HG03460 (cell line): ENCODE measurements around the gene CHRNB4.
"Not testable (repeated sequence)": the region's sequence is repeated elsewhere in the genome, so short reads cannot be mapped to it uniquely, and the experiment has no call there.

Source experiments
- ATAC-seq: cut with Tn5 transposase; IDR thresholded peaks from one replicate; pipeline ENCODE4 v1.9.1; 2021; ENCODE audit not compliant: unreplicated experiment

Gene CHRNB4

GRCh38 chr15:78641102-78641748 is at the start of gene CHRNB4:
Gene CHRNB4, minus strand, starts transcription at chr15:78641210. Its CDS starts 77 bp downstream, at chr15:78641133.
- no peak for ATAC-seq

- no peak for ATAC-seq
Measured at GRCh38 chr15:78689626-78690025, 48.6 kb upstream of the CHRNB4 start.

- no peak for ATAC-seq
Measured at GRCh38 chr15:78685925-78686324, 44.9 kb upstream of the CHRNB4 start.

- ATAC-seq, result no peak
Measured at GRCh38 chr15:78685159-78685921, 44.3 kb upstream of the CHRNB4 start.

- ATAC-seq, result no peak
Measured at GRCh38 chr15:78684657-78685056, 43.6 kb upstream of the CHRNB4 start.

- not testable (repeated sequence) for ATAC-seq
Measured at GRCh38 chr15:78683599-78683998, 42.6 kb upstream of the CHRNB4 start.

GRCh38 chr15:78682693-78683410 is 41.8 kb upstream of the CHRNB4 start:
- ATAC-seq, result no peak

- ATAC-seq, result no peak
Measured at GRCh38 chr15:78682004-78682651, 41.1 kb upstream of the CHRNB4 start.

- ATAC-seq, result no peak
Measured at GRCh38 chr15:78681281-78682003, 40.4 kb upstream of the CHRNB4 start.

- ATAC-seq, result no peak
Measured at GRCh38 chr15:78680431-78681075, 39.5 kb upstream of the CHRNB4 start.

GRCh38 chr15:78679089-78679511 is 38.1 kb upstream of the CHRNB4 start:
- ATAC-seq, result no peak

- no peak for ATAC-seq
Measured at GRCh38 chr15:78676424-78677110, 35.6 kb upstream of the CHRNB4 start.

- no peak for ATAC-seq
Measured at GRCh38 chr15:78675617-78676360, 34.8 kb upstream of the CHRNB4 start.

- ATAC-seq, result no peak
Measured at GRCh38 chr15:78675206-78675605, 34.2 kb upstream of the CHRNB4 start.

GRCh38 chr15:78673917-78674444 is 33.0 kb upstream of the CHRNB4 start:
- no peak for ATAC-seq

- ATAC-seq, result no peak
Measured at GRCh38 chr15:78673476-78673875, 32.5 kb upstream of the CHRNB4 start.

- no peak for ATAC-seq
Measured at GRCh38 chr15:78672285-78673014, 31.4 kb upstream of the CHRNB4 start.

- ATAC-seq, result no peak
Measured at GRCh38 chr15:78671626-78672211, 30.7 kb upstream of the CHRNB4 start.
